KG1 (cell line): ENCODE data around the gene AQP12A.

Experiments
- DNase-seq: peaks from one replicate; lab custom pipeline; 2025; lab: John Stamatoyannopoulos, UW

AQP12A gene

GRCh38 chr2:240708457-240708856, 16.8 kb downstream of the AQP12A start:
- DNase-seq, result no peak

GRCh38 chr2:240711296-240711695, 19.6 kb downstream of the AQP12A start:
- no peak for DNase-seq

GRCh38 chr2:240711701-240712100, 20.0 kb downstream of the AQP12A start:
- DNase-seq, result no peak

- no peak for DNase-seq
These were observed 20.5 kb downstream of the AQP12A start for GRCh38 chr2:240712121-240712520.

- DNase-seq, result no peak
These were observed 21.6 kb downstream of the AQP12A start for GRCh38 chr2:240713071-240713927.

- DNase-seq, result no peak
These were observed 22.5 kb downstream of the AQP12A start for GRCh38 chr2:240713928-240714746.

- DNase-seq, result no peak
These were observed 23.4 kb downstream of the AQP12A start for GRCh38 chr2:240714747-240715725.

- DNase-seq, result no peak
These were observed 24.6 kb downstream of the AQP12A start for GRCh38 chr2:240716130-240716798.

GRCh38 chr2:240717181-240717641, 25.5 kb downstream of the AQP12A start:
- DNase-seq, result no peak

- no peak for DNase-seq
These were observed 26.3 kb downstream of the AQP12A start for GRCh38 chr2:240717681-240718581.

GRCh38 chr2:240718896-240719490, 27.3 kb downstream of the AQP12A start:
- DNase-seq, result no peak

- DNase-seq, result no peak
These were observed 28.2 kb downstream of the AQP12A start for GRCh38 chr2:240719676-240720545.

GRCh38 chr2:240720686-240721595, 29.3 kb downstream of the AQP12A start:
- DNase-seq, result no peak

- no peak for DNase-seq
These were observed 30.0 kb downstream of the AQP12A start for GRCh38 chr2:240721596-240722180.

- no peak for DNase-seq
These were observed 30.7 kb downstream of the AQP12A start for GRCh38 chr2:240722376-240722775.

- DNase-seq, result no peak
These were observed 31.4 kb downstream of the AQP12A start for GRCh38 chr2:240722796-240723735.
